ENCODE data around the gene WWC1. TPM values are rescaled to one million over a fixed set of nuclear protein-coding genes. Genes with fewer than 3 reads are reported as not detected.

WWC1 gene
- total and polyA plus RNA-seq, 9 of the 15 experiments (the other 6 are each of a cell fraction or from before 2014, with no cell fraction given), result under 0.01 to 0.54 (median 0.42) TPM; not detected in 6

DNA sequence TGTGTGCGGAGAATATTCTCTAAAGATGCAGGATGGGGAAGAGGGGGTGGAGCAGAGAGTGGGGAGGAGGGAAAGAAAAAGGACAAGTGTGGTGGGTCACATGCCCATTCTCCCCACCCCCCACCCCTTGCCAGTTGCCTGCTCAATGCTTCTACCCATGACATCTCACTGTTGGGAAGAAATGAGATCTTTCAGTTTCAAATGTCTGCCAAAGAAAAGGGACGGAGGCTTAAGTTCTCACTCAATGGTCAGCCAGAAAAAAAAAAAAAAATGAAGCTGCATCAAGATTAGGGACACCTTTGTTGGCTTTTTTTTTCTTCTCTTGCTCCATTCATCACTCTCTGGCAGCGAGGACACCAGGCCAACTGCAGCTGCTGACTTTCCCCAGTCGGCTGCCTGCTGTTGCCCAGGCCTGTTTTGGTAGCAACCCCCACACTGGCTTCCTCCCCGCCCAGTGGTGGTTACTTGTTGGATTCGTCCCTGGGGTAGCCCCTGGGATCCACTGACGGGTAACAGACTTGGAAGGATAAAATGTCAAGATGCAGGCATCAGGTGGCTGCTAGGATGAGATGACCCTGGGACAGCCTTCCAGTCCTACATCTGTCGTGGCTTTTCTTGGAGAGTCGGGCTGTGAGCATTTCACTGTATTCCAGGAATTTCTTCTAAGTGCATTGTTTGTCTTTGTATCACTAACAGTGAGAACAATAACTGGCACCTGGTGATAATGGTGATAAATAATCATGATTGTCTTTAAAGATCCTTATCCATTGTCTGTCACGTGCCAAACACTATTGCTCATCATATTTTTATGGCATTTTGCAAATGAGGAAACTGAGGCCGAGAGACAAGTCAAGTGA is 9.1 kb downstream of the WWC1 start:
- BruUV-seq (replicated peaks), result no TSS peak
- no peak overlapping the region for H2AFZ ChIP-seq (ENCODE audit: low read depth, low read length)
- TF ChIP-seq, protein P1, sequence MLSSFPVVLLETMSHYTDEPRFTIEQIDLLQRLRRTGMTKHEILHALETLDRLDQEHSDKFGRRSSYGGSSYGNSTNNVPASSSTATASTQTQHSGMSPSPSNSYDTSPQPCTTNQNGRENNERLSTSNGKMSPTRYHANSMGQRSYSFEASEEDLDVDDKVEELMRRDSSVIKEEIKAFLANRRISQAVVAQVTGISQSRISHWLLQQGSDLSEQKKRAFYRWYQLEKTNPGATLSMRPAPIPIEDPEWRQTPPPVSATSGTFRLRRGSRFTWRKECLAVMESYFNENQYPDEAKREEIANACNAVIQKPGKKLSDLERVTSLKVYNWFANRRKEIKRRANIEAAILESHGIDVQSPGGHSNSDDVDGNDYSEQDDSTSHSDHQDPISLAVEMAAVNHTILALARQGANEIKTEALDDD (IDR thresholded peaks at IDR 0.05), result no peak
- TF ChIP-seq NR2F6 (CRISPR knock-in tag; IDR thresholded peaks at IDR 0.05) (no peak), FOSL1 (tag; conservative IDR thresholded peaks at IDR 0.05) (no peak), SAFB (IDR thresholded peaks at IDR 0.05; ENCODE audit: borderline replicate concordance, low read depth, low read length) (no peak), ZNF717 (CRISPR knock-in tag; IDR thresholded peaks at IDR 0.05) (no peak), ZNF140 (CRISPR knock-in tag; IDR thresholded peaks at IDR 0.05) (no peak), HDAC2 (IDR thresholded peaks at IDR 0.05) (no peak), HMG20B (CRISPR knock-in tag; IDR thresholded peaks at IDR 0.05) (no peak), PURB (CRISPR knock-in tag; IDR thresholded peaks at IDR 0.05; ENCODE audit: low read depth) (no peak), HDAC3 (IDR thresholded peaks at IDR 0.05; ENCODE audit: borderline replicate concordance, partially characterized antibody) (no peak), SMC3 (conservative IDR thresholded peaks at IDR 0.05; ENCODE audit: insufficient read depth, low read depth, low read length) (no peak), SP1 (CRISPR knock-in tag; IDR thresholded peaks at IDR 0.05) (no peak), MCM7 (IDR thresholded peaks at IDR 0.05) (no peak), MEF2D (tag; conservative IDR thresholded peaks at IDR 0.05; ENCODE audit: low read depth) (no peak)
- TF ChIP-seq, protein P2, sequence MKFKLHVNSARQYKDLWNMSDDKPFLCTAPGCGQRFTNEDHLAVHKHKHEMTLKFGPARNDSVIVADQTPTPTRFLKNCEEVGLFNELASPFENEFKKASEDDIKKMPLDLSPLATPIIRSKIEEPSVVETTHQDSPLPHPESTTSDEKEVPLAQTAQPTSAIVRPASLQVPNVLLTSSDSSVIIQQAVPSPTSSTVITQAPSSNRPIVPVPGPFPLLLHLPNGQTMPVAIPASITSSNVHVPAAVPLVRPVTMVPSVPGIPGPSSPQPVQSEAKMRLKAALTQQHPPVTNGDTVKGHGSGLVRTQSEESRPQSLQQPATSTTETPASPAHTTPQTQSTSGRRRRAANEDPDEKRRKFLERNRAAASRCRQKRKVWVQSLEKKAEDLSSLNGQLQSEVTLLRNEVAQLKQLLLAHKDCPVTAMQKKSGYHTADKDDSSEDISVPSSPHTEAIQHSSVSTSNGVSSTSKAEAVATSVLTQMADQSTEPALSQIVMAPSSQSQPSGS (CRISPR knock-in tag; IDR thresholded peaks at IDR 0.05), result no peak
- TF ChIP-seq, protein P3, sequence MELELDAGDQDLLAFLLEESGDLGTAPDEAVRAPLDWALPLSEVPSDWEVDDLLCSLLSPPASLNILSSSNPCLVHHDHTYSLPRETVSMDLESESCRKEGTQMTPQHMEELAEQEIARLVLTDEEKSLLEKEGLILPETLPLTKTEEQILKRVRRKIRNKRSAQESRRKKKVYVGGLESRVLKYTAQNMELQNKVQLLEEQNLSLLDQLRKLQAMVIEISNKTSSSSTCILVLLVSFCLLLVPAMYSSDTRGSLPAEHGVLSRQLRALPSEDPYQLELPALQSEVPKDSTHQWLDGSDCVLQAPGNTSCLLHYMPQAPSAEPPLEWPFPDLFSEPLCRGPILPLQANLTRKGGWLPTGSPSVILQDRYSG (tag; conservative IDR thresholded peaks at IDR 0.05; ENCODE audit: low read depth), result no peak
- no peaks in the 10 kb centered on the region for H3K36me3 ChIP-seq (ENCODE audit: control insufficient read depth, insufficient read depth, low read length)
- WGBS (ENCODE audit: insufficient coverage, low coverage, missing lambda C conversion rate), result 3% methylated on average over 7 of the region's 11 CpGs
- in situ Hi-C loops (cut with MboI), result no loop called here
- ChIA-PET CTCF (ENCODE audit: low intra/inter-chr PET ratio) (no interaction called here), POLR2A (interaction anchor here (0.9 kb wide), 1 partner anchor 18 kb away, joined by 5 read pairs; no protein-coding TSS in a partner anchor)
- no peaks in the 10 kb centered on the region for H3K9me1 ChIP-seq (ENCODE audit: control insufficient read depth, insufficient read depth, low read length)
- H3K9ac ChIP-seq (ENCODE audit: insufficient read depth in 1 of 2, low read depth in 2 of 2, low read length in 2 of 2), result no peak overlapping the region
- ATAC-seq (no peak), FAIRE-seq (no peak), DNase-seq (ENCODE audit: extremely low read depth in 1 of 4, low spot score in 3 of 4) (no peak)
- H3K79me2 ChIP-seq (ENCODE audit: control insufficient read depth, insufficient read depth, low read length), result no peaks in the 10 kb centered on the region
- no peaks in the 10 kb centered on the region for H3K4me1 ChIP-seq (replicated peaks in 1 of 2; ENCODE audit: control insufficient read depth in 2 of 2, insufficient read depth in 2 of 2, low read length in 2 of 2)
- intact Hi-C loops (cut with micrococcal nuclease), result no loop called here
- no peak overlapping the region for H3K27ac ChIP-seq (ENCODE audit: extremely low read depth, low read depth, low read length)
- peaks cover 0 to 13% of the 10 kb centered on the region in 2 experiments; a peak in 2 of 5 replicates for H3K27me3 ChIP-seq (ENCODE audit: control insufficient read depth in 2 of 2, insufficient read depth in 2 of 2, low read length in 2 of 2)
- H3K4me3 ChIP-seq, result no peak overlapping the region
- H3K9me3 ChIP-seq (replicated peaks; ENCODE audit: control insufficient read depth, insufficient read depth, low read depth, low read length), result no peaks in the 10 kb centered on the region
- H3K4me2 ChIP-seq (ENCODE audit: insufficient read depth, low read length), result no peak overlapping the region
- H4K20me1 ChIP-seq (replicated peaks; ENCODE audit: control insufficient read depth, insufficient read depth, low read length), result 0 out of 2 replicates have a peak, but pooled peaks cover 3% of the 10 kb centered on the region

All from K562 (cell line).